H9 (cell line): ENCODE data around the gene WDR64. TPM values are rescaled to one million over a fixed set of nuclear protein-coding genes. Genes with fewer than 3 reads are reported as not detected.

Source experiments
- DNase-seq: peaks from one replicate; pipeline ENCODE4 v3.0.0-alpha.2; 2017
- H2AFZ ChIP-seq: one replicate; pipeline ENCODE4 v1.6.1; 2013; ENCODE audit warnings: mild to moderate bottlenecking, low read length, control low read depth, moderate library complexity
- H2AK5ac ChIP-seq: 2 replicates; pipeline ENCODE4 v1.6.1; 2013; ENCODE audit warnings: low read length, control low read depth, mixed read lengths; ENCODE audit not compliant: insufficient read length
- H2BK120ac ChIP-seq: one replicate; pipeline ENCODE4 v1.6.1; 2013; ENCODE audit warnings: low read depth, mild to moderate bottlenecking, low read length, control low read depth, inconsistent platforms; ENCODE audit not compliant: poor library complexity, severe bottlenecking
- H2BK12ac ChIP-seq: 2 replicates; pipeline ENCODE4 v1.6.1; 2013; ENCODE audit warnings: low read length, control low read depth, mixed read lengths, low read depth; ENCODE audit not compliant: insufficient read length
- H2BK15ac ChIP-seq: 2 replicates; pipeline ENCODE4 v1.6.1; 2013; ENCODE audit warnings: low read depth, low read length, control low read depth
- H2BK20ac ChIP-seq: one replicate; pipeline ENCODE4 v1.6.1; 2013; ENCODE audit warnings: low read depth, mild to moderate bottlenecking, low read length, control low read depth, inconsistent platforms; ENCODE audit not compliant: poor library complexity, severe bottlenecking
- H2BK5ac ChIP-seq: 2 replicates; pipeline ENCODE4 v1.6.1; 2013; ENCODE audit warnings: low read length, control low read depth, mixed read lengths; ENCODE audit not compliant: insufficient read length
- H3K14ac ChIP-seq: 2 replicates; pipeline ENCODE4 v1.6.1; 2013; ENCODE audit warnings: low read length, control low read depth; ENCODE audit not compliant: insufficient read depth
- H3K18ac ChIP-seq: 2 replicates; pipeline ENCODE4 v1.6.1; 2013; ENCODE audit warnings: low read depth, mild to moderate bottlenecking, mixed read lengths, low read length, control low read depth; ENCODE audit not compliant: insufficient read length
- H3K23ac ChIP-seq: 2 replicates; pipeline ENCODE4 v1.6.1; 2013; ENCODE audit warnings: low read length, control low read depth, mixed read lengths, low read depth; ENCODE audit not compliant: insufficient read length
- H3K23me2 ChIP-seq: 2 replicates; pipeline ENCODE4 v1.6.1; 2013; ENCODE audit warnings: low read depth, mild to moderate bottlenecking, mixed read lengths, low read length, control low read depth; ENCODE audit not compliant: insufficient read length, poor library complexity, severe bottlenecking
- H3K27ac ChIP-seq: 2 replicates; pipeline ENCODE4 v1.5.1; 2013; ENCODE audit warnings: low read length, control low read depth, mixed read lengths, low read depth; ENCODE audit not compliant: insufficient read length
- H3K27me3 ChIP-seq: 2 replicates; pipeline ENCODE4 v1.6.1; 2013; ENCODE audit warnings: low read length, control low read depth, inconsistent platforms; ENCODE audit not compliant: insufficient read depth
- H3K4ac ChIP-seq: 2 replicates; pipeline ENCODE4 v1.6.1; 2013; ENCODE audit warnings: low read depth, mild to moderate bottlenecking, control low read depth, inconsistent platforms, low read length, moderate library complexity
- H3K4me1 ChIP-seq: 2 replicates; pipeline ENCODE4 v1.6.1; 2013; ENCODE audit warnings: low read length, control low read depth, inconsistent platforms; ENCODE audit not compliant: insufficient read depth
- H3K4me2 ChIP-seq: 2 replicates; pipeline ENCODE4 v1.6.1; 2013; ENCODE audit warnings: low read length, control low read depth, mixed read lengths; ENCODE audit not compliant: insufficient read length, insufficient read depth
- H3K56ac ChIP-seq: 2 replicates; pipeline ENCODE4 v1.6.1; 2013; ENCODE audit warnings: low read depth, mild to moderate bottlenecking, mixed read lengths, low read length, control low read depth; ENCODE audit not compliant: insufficient read length
- H3K79me1 ChIP-seq: 2 replicates; pipeline ENCODE4 v1.6.1; 2013; ENCODE audit warnings: low read depth, mild to moderate bottlenecking, moderate library complexity, low read length, control low read depth, inconsistent platforms; ENCODE audit not compliant: insufficient read depth, poor library complexity, severe bottlenecking
- H3K79me2 ChIP-seq: 2 replicates; pipeline ENCODE4 v1.6.1; 2013; ENCODE audit warnings: low read length, control low read depth, inconsistent platforms; ENCODE audit not compliant: insufficient read depth
- H3K9ac ChIP-seq: 2 replicates; pipeline ENCODE4 v1.6.1; 2013; ENCODE audit warnings: low read length, control low read depth, mixed read lengths; ENCODE audit not compliant: insufficient read length; ENCODE audit errors: extremely low read depth
- H3K9me3 ChIP-seq: one replicate; pipeline ENCODE4 v1.6.1; 2013; ENCODE audit warnings: low read depth, low read length, inconsistent platforms; ENCODE audit not compliant: control insufficient read depth
- H3T11ph ChIP-seq: one replicate; pipeline ENCODE4 v1.6.1; 2013; ENCODE audit warnings: mild to moderate bottlenecking, low read length, control low read depth, inconsistent platforms
- H4K20me1 ChIP-seq: one replicate; pipeline ENCODE4 v1.6.1; 2013; ENCODE audit not compliant: control insufficient read depth, insufficient read length, insufficient read depth
- H4K5ac ChIP-seq: 2 replicates; pipeline ENCODE4 v1.6.1; 2013; ENCODE audit warnings: low read depth, mild to moderate bottlenecking, mixed read lengths, low read length, control low read depth; ENCODE audit not compliant: insufficient read length
- H4K8ac ChIP-seq: replicated peaks from 2 replicates; pipeline ENCODE4 v1.6.1; 2013; ENCODE audit warnings: low read length, control low read depth, mixed read lengths, low read depth; ENCODE audit not compliant: insufficient read length
- H4K91ac ChIP-seq: 2 replicates; pipeline ENCODE4 v1.6.1; 2013; ENCODE audit warnings: low read depth, mild to moderate bottlenecking, moderate library complexity, mixed read lengths, low read length, control low read depth; ENCODE audit not compliant: insufficient read length
- H3K27ac Mint-ChIP-seq, 3 experiments: 2 replicates in 2 of 3; 3 replicates in 1 of 3; pipeline ENCODE4 v1.8.0; 2020 to 2021; ENCODE audit warnings: mixed read lengths in 3 of 3, mild to moderate bottlenecking in 1 of 3, moderate library complexity in 1 of 3
- H3K27me3 Mint-ChIP-seq: 2 replicates; pipeline ENCODE4 v1.8.0; 2021; ENCODE audit warnings: low read depth, mild to moderate bottlenecking, moderate library complexity, mixed read lengths
- H3K36me3 Mint-ChIP-seq, 3 experiments: 2 replicates in 2 of 3; 3 replicates in 1 of 3; pipeline ENCODE4 v1.8.0; 2020 to 2021; ENCODE audit warnings: low read depth in 3 of 3, mixed read lengths in 3 of 3; ENCODE audit not compliant: insufficient read depth in 1 of 3
- H3K4me1 Mint-ChIP-seq, 2 experiments: 2 replicates each; pipeline ENCODE4 v1.8.0; 2020; ENCODE audit warnings: mixed read lengths in 2 of 2
- H3K4me3 Mint-ChIP-seq, 2 experiments: 2 replicates in 1 of 2; 3 replicates in 1 of 2; pipeline ENCODE4 v1.8.0; 2020 to 2021; ENCODE audit warnings: mild to moderate bottlenecking in 2 of 2, mixed read lengths in 2 of 2, moderate library complexity in 1 of 2
- H3K9me3 Mint-ChIP-seq, 2 experiments: 2 replicates in 1 of 2; 3 replicates in 1 of 2; pipeline ENCODE4 v1.8.0; 2020; ENCODE audit warnings: mild to moderate bottlenecking in 2 of 2, mixed read lengths in 2 of 2, moderate library complexity in 1 of 2
- CTCF ChIP-seq: fragments of 200-600 bp; sonication (generic); conservative IDR thresholded peaks from 3 replicates; pipeline ENCODE4 v1.8.0; 2021; ENCODE audit warnings: antibody characterized with exemption, mild to moderate bottlenecking
- WGBS: extraction: QIAGEN DNeasy Blood & Tissue Kit; methylation state at CpG from one replicate; pipeline ENCODE4 v1.1.7; 2013; ENCODE audit warnings: missing lambda C conversion rate, low lambda C conversion rate, mixed read lengths; ENCODE audit not compliant: insufficient read length; ENCODE audit errors: extremely low coverage; 5-methylcytosine and 5-hydroxymethylcytosine counted together
- total RNA-seq: library from RNA; stranded (reverse); gene quantifications from 2 replicates; pipeline ENCODE4 v1.2.1, GENCODE V29; 2021

WDR64 gene
- total RNA-seq, 1 experiment from 2014 or later, result not detected

DNA sequence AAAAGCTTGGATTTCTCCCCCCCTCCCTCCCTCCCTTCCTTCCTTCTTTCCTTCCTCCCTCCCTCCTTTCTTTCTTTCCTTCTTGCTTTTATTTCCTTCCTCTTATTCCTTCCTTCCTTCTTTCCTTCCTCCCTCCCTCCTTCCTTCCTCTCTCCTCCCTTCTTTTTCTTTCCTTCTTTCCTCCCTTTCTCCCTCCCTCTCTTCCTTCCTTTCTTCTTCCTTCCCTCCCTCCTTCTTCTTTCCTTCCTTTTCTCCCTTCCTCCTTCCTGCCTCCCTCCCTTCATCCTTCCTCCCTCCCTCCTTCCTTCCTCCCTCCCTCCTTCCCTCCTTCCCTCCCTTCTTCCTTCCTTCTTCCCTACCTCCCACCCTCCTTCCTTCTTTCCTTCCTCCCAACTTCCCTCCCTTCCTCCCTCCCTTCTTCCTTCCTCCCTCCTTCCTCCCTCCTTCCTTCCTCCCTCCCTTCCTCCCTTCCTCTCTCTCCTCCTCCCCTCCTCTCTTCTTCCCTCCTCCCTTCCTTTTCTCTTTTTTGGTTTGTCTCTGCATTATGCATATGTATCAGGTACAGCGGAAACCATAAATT lies 22.8 kb downstream of the WDR64 start:
- H3K79me2 ChIP-seq, result no peaks in the 10 kb centered on the region
- H2BK12ac ChIP-seq, result no peak overlapping the region
- H2AFZ ChIP-seq, result no peak overlapping the region
- H3K4ac ChIP-seq, result no peak overlapping the region
- Mint-ChIP-seq H3K27me3 (peaks cover 2% of the 10 kb centered on the region; the same call in 1 of the 2 replicates), H3K4me1 (peaks cover 5 to 6% of the 10 kb centered on the region in 2 experiments), H3K36me3 (no peaks in the 10 kb centered on the region), H3K9me3 (no peaks in the 10 kb centered on the region), H3K4me3 (no peak overlapping the region; a peak in 1 of 5 replicates), H3K27ac (no peak overlapping the region)
- no peak overlapping the region for H3K23ac ChIP-seq
- H3K4me2 ChIP-seq, result no peak overlapping the region
- H2BK20ac ChIP-seq, result no peak overlapping the region
- no peak overlapping the region for H4K8ac ChIP-seq
- no peaks in the 10 kb centered on the region; the same call in 1 of the 2 replicates for H3K4me1 ChIP-seq
- no peak overlapping the region for H3T11ph ChIP-seq
- no peak overlapping the region for H2BK15ac ChIP-seq
- H3K9ac ChIP-seq, result no peak overlapping the region
- H2BK5ac ChIP-seq, result no peak overlapping the region
- no peak overlapping the region for H4K91ac ChIP-seq
- no peak overlapping the region for H2BK120ac ChIP-seq
- WGBS, result no CpG with 5 or more reads among the region's 1 CpG
- no peaks in the 10 kb centered on the region for H3K79me1 ChIP-seq
- H3K14ac ChIP-seq, result no peak overlapping the region
- no peak overlapping the region for H2AK5ac ChIP-seq
- H3K27me3 ChIP-seq, result no peaks in the 10 kb centered on the region
- no peaks in the 10 kb centered on the region for H3K23me2 ChIP-seq
- H4K5ac ChIP-seq, result no peak overlapping the region
- TF ChIP-seq CTCF, result no peak
- DNase-seq, result no peak
- no peaks in the 10 kb centered on the region for H3K9me3 ChIP-seq
- no peak overlapping the region for H3K18ac ChIP-seq
- H4K20me1 ChIP-seq, result no peaks in the 10 kb centered on the region
- H3K27ac ChIP-seq, result no peak overlapping the region
- H3K56ac ChIP-seq, result no peak overlapping the region
